Right cardiac atrium (tissue), 5 donors: ENCODE results near the gene HLCS. TPM values are rescaled to one million over a fixed set of nuclear protein-coding genes. Genes with fewer than 3 reads are reported as not detected.

Experiments used
- ATAC-seq, 2 donors: fragments of 200-7000 bp; cut with Tn5 transposase; one replicate each; pipeline versions ENCODE4 v1.8.0 to v1.9.1; 2020; ENCODE audit warnings: moderate library complexity in 2 of 2, mild to moderate bottlenecking in 1 of 2
- DNase-seq, 3 donors: peaks; one replicate each; pipeline ENCODE4 v3.0.0-alpha.2; 2020
- H3K27ac ChIP-seq: one replicate; pipeline ENCODE4 v1.5.1; 2013; ENCODE audit warnings: mild to moderate bottlenecking, low read length, control low read depth, moderate library complexity
- H3K27me3 ChIP-seq: one replicate; pipeline ENCODE4 v1.6.1; 2013; ENCODE audit not compliant: control insufficient read depth, insufficient read depth
- H3K4me1 ChIP-seq: one replicate; pipeline ENCODE4 v1.6.1; 2013; ENCODE audit warnings: low read length; ENCODE audit not compliant: control insufficient read depth, insufficient read depth
- H3K4me3 ChIP-seq: one replicate; pipeline ENCODE4 v1.5.1; 2013; ENCODE audit warnings: low read length, control low read depth
- H3K9me3 ChIP-seq: one replicate; pipeline ENCODE4 v1.6.1; 2013; ENCODE audit warnings: low read length; ENCODE audit not compliant: control insufficient read depth
- WGBS: extraction: QIAGEN DNeasy Blood & Tissue Kit; methylation state at CpG from one replicate; pipeline ENCODE4 v1.1.7; 2013; 5-methylcytosine and 5-hydroxymethylcytosine counted together
- intact Hi-C, 4 donors: fragments of 100-400 bp; cut with DNase I; formaldehyde crosslinking; loops; one replicate each; pipeline versions ENCODE4 v1.11.0 to v1.14.0; 2022 to 2023
- polyA plus RNA-seq: library from polyadenylated mRNA; stranded (reverse); fragments of 200-250 nt; gene quantifications from one replicate; pipeline ENCODE4 v1.2.3, GENCODE V29; 2013
- total RNA-seq, 4 donors: library from RNA; stranded (reverse); fragmentation: NEBNext Ultra II Directional; extraction: Animal tissue kit (Norgen Biotek cat#: 25700); gene quantifications; one replicate each; pipeline ENCODE4 v1.2.1, GENCODE V29; 2021
- donor health status: healthy with polysubstance abuse.
- donor health status: DM: no; HTN: yes; CAD: no.
- donor health status: DM: no; HTN: no; CAD: no.
- donor health status: DM: no; HTN: yes; CAD: no; lungs with severe emphysema.
- donor health status: DM: yes; HTN: yes; CAD: no.

Gene HLCS
- total and polyA plus RNA-seq, 5 donors = 3.5 to 11.4 (median 8.2) TPM

DNA sequence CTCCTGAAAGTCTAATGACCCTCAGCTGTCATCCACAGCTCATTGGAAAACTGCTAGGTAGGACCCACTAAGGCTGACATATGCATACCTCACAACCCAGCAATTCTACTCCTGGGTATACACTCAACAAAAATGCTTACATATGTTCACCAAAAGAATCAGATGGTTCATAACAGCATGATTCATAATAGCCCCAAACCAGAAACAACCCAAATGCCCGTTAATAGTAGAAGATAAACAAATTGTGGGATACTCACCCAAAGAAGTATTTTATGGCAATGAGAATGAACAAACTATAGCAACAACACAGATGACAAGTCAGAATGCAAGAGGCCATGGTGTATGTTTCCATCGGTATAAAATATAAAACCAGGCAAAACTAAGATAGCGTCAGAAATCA is 124.6 kb downstream of the HLCS start:
- H3K27me3 ChIP-seq = no peaks in the 10 kb centered on the region
- no peaks in the 10 kb centered on the region for H3K9me3 ChIP-seq
- no peak overlapping the region for H3K27ac ChIP-seq
- intact Hi-C loops = no loop called here
- H3K4me1 ChIP-seq = no peaks in the 10 kb centered on the region
- ATAC-seq (no peak), DNase-seq (no peak)
- no peak overlapping the region for H3K4me3 ChIP-seq
- 97% methylated on average over 3 of the region's 3 CpGs for WGBS

DNA sequence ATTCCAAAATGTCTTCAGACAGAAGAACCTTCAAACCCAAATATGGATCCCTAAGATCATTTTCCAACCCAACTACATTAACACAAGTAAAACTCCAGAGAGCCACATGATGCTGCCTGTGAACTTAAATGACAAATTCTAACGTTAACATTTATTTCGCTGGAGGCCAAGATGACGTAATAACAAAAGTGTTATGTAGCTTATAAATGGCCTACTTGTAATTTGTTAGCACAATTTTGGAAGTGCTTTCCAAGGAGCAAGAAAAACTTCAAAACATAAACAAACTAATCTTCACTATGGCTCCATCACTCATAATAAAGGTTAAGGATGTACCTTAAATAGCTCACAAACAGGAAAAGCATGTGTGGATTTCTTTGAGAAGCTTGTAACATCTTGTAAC is 126.7 kb downstream of the HLCS start:
- H3K27me3 ChIP-seq = no peaks in the 10 kb centered on the region
- H3K27ac ChIP-seq = no peak overlapping the region
- no peaks in the 10 kb centered on the region for H3K4me1 ChIP-seq
- intact Hi-C loops = no loop called here
- ATAC-seq (no peak), DNase-seq (no peak)
- WGBS = 83% methylated on average over 3 of the region's 3 CpGs
- no peak overlapping the region for H3K4me3 ChIP-seq
- no peaks in the 10 kb centered on the region for H3K9me3 ChIP-seq

DNA sequence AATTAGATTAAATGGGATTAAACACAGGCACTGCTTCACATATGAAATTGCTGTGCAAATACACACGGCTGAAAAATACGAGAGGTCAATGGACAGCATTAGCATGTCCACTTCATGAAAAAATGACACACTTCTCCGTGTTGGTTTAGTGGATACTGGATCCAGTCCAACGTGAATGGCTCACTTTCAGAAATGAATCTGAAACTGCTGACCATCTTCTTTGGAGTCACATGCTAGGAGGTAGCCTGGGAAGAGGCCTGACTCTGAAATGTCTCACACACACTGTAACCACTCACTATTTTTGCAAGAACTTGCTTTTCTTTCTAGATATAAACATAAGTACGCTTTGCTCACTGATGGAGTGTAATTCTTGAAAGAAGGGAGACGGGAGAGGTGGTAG is 127.3 kb downstream of the HLCS start:
- WGBS = 75% methylated on average over 6 of the region's 6 CpGs
- intact Hi-C loops = no loop called here

DNA sequence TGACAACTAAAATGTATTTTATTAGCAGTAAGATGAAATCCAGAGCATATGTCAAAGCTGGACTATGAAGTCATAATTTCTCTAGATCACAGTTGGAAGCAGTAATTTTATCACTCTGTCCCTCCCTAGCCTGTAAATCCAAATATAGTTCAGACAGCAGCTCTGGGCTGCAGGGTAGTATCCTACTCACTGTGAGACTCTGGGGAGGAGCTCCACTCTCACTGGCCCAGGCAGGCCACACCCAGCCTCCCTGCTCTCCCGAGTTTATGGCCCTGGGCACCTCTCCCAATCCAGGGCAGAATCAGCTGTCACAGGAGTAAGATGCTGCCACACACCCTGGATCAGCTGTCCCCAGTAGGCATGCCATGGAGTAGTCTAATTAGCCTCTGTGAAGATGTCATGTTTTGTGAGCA is 131.1 kb downstream of the HLCS start:
- WGBS = 12% methylated on average over 1 of the region's 1 CpG
- H3K4me3 ChIP-seq = no peak overlapping the region
- no peaks in the 10 kb centered on the region for H3K9me3 ChIP-seq
- DNase-seq (peak in 1 of 3 donors; percentile 59), ATAC-seq (peak; percentile 73 to 88)
- H3K4me1 ChIP-seq = no peaks in the 10 kb centered on the region
- intact Hi-C loops = no loop called here
- H3K27me3 ChIP-seq = no peaks in the 10 kb centered on the region
- no peak overlapping the region for H3K27ac ChIP-seq

More for the DNA sequence above, 127.3 kb downstream of the HLCS start:
- no peak for DNase-seq
- no peak overlapping the region for H3K4me3 ChIP-seq
- H3K9me3 ChIP-seq = no peaks in the 10 kb centered on the region
- ATAC-seq = no peak
- no peak overlapping the region for H3K27ac ChIP-seq
- no peaks in the 10 kb centered on the region for H3K4me1 ChIP-seq
- H3K27me3 ChIP-seq = no peaks in the 10 kb centered on the region

DNA sequence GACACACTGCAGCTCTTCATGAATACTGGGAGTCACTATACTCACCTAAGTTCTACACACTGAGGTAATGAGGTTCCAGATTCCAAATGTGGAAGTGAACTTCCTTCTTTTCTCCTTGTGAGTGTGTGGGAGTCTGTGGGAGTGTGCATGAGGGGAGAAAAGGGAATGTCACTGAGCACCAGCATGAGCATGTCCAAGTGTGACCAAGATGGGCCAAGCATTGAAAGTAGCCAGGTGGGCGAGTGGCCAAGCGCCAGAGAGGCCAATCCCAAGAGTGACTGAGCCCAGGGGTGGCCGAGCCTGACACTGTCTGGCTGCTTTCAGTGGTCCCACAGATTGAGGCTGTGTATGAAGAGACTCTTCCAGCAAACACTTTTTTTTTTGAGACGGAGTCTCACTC is 132.3 kb downstream of the HLCS start:
- WGBS = 97% methylated on average over 4 of the region's 4 CpGs
- no peak for ATAC-seq
- Histone ChIP-seq H3K4me3 (no peak overlapping the region), H3K27ac (no peak overlapping the region), H3K4me1 (no peaks in the 10 kb centered on the region), H3K27me3 (no peaks in the 10 kb centered on the region), H3K9me3 (no peaks in the 10 kb centered on the region)
- DNase-seq = no peak
- intact Hi-C loops = no loop called here

DNA sequence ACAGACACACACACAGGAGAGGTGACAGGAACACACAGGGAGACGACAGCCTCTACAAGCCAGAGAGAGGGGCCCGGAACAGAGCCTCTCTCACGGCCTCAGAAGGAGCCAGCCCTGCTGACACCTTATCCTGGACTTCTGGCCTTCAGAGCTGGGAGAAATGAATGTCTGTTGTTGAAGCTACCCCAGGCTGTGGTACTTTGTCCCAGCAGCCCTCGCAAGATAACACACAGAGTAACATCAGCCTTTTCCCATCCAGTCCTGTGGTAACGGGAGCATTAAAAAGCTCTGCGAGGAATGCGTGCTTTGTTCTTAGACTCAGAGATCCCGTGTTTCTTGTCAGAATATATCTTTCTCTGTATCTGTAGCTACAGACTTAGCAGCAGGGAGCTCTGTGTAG is 136.4 kb downstream of the HLCS start:
- Histone ChIP-seq H3K4me3 (no peak overlapping the region), H3K27me3 (no peaks in the 10 kb centered on the region), H3K9me3 (no peaks in the 10 kb centered on the region), H3K4me1 (no peaks in the 10 kb centered on the region), H3K27ac (no peak overlapping the region)
- 91% methylated on average over 8 of the region's 8 CpGs for WGBS
- DNase-seq (no peak), ATAC-seq (no peak)
- intact Hi-C loops = no loop called here

DNA sequence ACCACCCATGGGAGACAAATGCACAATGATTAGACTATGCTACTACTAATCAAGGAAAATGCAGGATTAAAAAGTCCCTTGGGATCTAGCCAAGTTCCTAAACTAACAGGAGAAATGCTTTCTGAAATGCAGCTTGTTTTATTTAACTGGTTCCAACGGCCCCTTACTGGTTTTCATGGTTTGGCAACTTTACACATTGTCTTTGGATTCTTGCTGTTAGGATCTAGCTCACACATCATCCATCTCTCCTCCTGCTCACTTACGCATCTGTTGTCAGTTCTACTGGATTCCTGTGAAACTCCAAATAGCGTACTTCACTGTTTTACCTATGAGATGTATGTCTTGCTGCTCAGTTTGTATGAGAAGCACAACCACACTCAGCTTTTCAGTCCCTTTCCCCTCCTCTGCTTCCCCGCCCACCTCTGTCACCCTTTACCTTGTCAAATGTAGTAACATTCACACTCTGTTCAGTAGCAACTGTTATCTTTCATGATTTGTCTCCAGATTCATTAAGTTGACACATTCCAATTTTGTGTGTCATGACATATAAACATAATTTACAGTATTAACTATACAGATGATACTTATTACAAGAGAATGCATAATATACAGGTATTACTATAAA is 137.5 kb downstream of the HLCS start:
- no peak for ATAC-seq
- H3K4me1 ChIP-seq = no peaks in the 10 kb centered on the region
- 80% methylated on average over 4 of the region's 4 CpGs for WGBS
- no peak overlapping the region for H3K4me3 ChIP-seq
- no peak for DNase-seq
- no peaks in the 10 kb centered on the region for H3K9me3 ChIP-seq
- no peaks in the 10 kb centered on the region for H3K27me3 ChIP-seq
- intact Hi-C loops = no loop called here
- no peak overlapping the region for H3K27ac ChIP-seq

DNA sequence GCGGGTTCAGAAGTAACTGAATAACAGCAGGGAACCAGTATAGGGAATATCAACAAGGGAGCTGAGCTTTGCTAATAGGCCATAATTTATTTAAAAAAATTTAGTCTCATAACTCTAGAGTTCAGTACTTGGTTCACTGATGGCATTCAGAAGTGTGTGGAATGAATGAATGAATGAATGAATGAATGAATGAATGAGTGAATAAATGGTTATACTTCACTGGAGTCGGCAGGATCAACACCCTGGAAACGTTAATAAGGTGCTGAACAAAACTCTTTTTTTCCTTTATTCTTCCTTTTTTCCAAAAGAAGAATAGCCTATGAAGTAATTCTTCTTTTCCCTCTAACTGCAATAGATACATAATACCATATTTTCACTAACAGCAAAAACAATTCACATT is 138.3 kb downstream of the HLCS start:
- ATAC-seq (no peak), DNase-seq (no peak)
- H3K9me3 ChIP-seq = no peaks in the 10 kb centered on the region
- intact Hi-C loops = no loop called here
- H3K4me1 ChIP-seq = no peaks in the 10 kb centered on the region
- H3K4me3 ChIP-seq = no peak overlapping the region
- no peak overlapping the region for H3K27ac ChIP-seq
- H3K27me3 ChIP-seq = no peaks in the 10 kb centered on the region
- WGBS = 91% methylated on average over 3 of the region's 3 CpGs

DNA sequence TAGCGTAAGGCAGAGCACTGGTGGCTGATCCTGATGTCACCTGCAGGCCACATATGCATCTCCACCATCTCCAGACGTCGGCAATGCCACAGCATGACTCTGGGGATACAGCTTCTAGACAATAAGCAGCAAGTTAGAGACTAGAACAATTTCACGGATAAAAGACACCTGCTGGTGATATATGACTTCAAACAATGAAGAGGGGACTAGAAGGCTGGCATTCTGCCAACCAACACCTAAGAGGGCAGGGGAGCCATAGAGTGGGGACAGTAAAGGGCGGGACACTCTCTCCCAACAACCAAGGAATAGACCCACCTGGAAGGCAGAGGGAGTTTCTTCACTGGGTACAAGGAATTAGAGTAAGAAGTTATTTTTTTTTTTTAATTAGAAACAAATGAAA is 140.8 kb downstream of the HLCS start:
- DNase-seq (no peak), ATAC-seq (no peak)
- Histone ChIP-seq H3K4me1 (no peaks in the 10 kb centered on the region), H3K27ac (no peak overlapping the region), H3K9me3 (no peaks in the 10 kb centered on the region), H3K27me3 (no peaks in the 10 kb centered on the region), H3K4me3 (no peak overlapping the region)
- intact Hi-C loops = no loop called here
- WGBS = 94% methylated on average over 5 of the region's 5 CpGs

DNA sequence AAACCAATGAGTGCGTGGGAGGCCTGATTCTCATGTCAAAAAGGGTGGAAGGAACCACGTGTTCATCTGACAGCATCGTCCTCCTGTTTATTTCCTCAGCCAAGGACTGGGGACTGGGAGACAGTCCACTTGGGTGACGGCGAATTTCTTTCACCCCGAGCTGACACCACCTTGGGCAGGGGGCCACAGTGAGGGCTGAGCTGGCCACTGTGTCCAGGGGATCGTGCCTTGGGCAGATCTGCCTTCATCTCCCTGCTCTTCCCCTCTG is 145.5 kb downstream of the HLCS start:
- DNase-seq (no peak), ATAC-seq (peak in 1 of 2 donors; percentile 25)
- intact Hi-C loops = no loop called here
- no peaks in the 10 kb centered on the region for H3K27me3 ChIP-seq
- H3K4me1 ChIP-seq = no peaks in the 10 kb centered on the region
- no peak overlapping the region for H3K4me3 ChIP-seq
- no peak overlapping the region for H3K27ac ChIP-seq
- WGBS = 41% methylated on average over 7 of the region's 7 CpGs
- H3K9me3 ChIP-seq = no peaks in the 10 kb centered on the region

DNA sequence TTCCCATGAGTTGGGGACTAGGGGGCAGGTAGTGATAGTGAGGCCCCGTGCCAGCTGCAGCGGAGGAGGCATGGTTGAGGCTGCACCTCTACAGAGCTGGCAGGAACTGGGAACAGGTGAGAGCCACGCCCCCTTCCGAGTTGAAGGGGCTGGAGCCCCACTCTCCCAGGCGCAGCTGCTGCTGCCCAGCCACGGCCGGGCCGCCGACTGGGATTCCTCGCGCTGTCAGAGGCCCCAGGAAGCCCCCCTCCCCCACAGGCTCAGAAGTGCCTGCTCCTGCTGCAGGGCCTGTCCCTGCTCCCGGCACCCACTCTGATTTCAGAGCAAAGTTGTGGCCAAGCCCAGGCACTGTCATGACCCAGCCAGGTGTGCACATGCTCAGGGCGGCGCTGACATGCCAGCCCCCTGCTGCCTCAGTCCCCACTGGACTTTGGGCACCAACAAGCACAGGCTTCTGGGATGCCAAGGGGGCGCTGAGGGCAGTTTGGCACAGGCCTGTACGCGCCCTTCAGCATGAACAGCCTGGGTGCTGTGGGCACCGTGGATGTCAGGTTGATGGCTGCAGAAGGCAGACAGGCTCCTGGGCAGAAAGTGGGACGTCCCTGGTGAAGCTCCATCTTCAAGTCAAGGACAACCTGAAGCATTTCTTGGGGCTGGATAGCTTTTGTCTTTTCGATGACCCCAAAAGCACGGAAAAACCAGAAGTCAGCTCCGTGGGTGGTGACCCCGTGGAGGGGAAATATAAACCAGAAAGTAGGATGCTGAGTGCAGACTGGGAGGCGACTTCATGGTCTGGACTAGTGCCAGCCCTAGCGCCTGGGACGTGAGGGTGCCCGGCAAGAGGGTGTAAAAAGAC is 146.1 kb downstream of the HLCS start:
- H3K4me1 ChIP-seq = no peaks in the 10 kb centered on the region
- DNase-seq (peak in 1 of 3 donors; percentile 54), ATAC-seq (peak; percentile 26 to 40)
- no peaks in the 10 kb centered on the region for H3K27me3 ChIP-seq
- intact Hi-C loops = no loop called here
- 73% methylated on average over 27 of the region's 27 CpGs for WGBS
- H3K27ac ChIP-seq = no peak overlapping the region
- no peaks in the 10 kb centered on the region for H3K9me3 ChIP-seq
- no peak overlapping the region for H3K4me3 ChIP-seq
